Measurements from ENCODE around the gene PHGDH.

The PHGDH gene

DNA sequence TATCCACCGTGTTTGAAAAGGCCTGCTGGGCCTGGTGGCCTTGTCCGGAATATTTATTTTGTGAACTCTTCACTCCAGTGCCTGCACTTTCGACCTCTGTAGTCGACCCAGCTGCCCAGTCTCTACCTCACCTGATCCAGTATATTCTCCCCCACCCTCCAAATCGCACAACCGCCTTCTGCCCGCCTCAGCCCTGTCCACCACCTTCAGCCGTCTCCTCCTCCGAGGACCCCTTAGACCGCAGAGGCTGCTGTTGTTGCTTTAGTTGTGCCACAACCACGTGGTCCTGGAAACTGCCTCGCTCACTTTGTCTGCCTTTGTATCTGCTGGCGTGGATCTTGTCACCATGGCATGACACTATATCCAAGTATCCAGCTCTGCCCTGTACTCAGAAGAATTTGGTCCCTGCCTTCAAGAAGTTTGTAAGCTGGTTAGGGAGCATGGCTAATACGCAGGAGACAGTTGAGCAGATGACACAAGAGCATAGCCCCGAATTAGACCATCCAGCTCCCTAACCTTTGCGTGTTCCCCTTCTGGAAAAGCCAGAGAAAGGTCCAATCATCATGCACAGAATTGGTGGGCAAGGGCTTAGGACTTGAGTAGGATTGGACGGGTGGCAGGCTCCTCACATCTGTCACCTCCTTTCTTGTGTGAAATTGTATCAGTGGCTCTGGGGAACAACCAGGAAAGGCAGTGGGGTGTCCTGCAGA lies 1.5 kb downstream of the PHGDH start:
- TF ChIP-seq, protein P1, sequence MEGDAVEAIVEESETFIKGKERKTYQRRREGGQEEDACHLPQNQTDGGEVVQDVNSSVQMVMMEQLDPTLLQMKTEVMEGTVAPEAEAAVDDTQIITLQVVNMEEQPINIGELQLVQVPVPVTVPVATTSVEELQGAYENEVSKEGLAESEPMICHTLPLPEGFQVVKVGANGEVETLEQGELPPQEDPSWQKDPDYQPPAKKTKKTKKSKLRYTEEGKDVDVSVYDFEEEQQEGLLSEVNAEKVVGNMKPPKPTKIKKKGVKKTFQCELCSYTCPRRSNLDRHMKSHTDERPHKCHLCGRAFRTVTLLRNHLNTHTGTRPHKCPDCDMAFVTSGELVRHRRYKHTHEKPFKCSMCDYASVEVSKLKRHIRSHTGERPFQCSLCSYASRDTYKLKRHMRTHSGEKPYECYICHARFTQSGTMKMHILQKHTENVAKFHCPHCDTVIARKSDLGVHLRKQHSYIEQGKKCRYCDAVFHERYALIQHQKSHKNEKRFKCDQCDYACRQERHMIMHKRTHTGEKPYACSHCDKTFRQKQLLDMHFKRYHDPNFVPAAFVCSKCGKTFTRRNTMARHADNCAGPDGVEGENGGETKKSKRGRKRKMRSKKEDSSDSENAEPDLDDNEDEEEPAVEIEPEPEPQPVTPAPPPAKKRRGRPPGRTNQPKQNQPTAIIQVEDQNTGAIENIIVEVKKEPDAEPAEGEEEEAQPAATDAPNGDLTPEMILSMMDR (conservative IDR thresholded peaks at IDR 0.05; ENCODE audit: low read depth, low read length), result no peak
- peak overlapping the region; percentile 74 for H3K4me3 ChIP-seq (ENCODE audit: low read depth, low read length)
- DNase-seq (ENCODE audit: low read depth), result peak; percentile 31

DNA sequence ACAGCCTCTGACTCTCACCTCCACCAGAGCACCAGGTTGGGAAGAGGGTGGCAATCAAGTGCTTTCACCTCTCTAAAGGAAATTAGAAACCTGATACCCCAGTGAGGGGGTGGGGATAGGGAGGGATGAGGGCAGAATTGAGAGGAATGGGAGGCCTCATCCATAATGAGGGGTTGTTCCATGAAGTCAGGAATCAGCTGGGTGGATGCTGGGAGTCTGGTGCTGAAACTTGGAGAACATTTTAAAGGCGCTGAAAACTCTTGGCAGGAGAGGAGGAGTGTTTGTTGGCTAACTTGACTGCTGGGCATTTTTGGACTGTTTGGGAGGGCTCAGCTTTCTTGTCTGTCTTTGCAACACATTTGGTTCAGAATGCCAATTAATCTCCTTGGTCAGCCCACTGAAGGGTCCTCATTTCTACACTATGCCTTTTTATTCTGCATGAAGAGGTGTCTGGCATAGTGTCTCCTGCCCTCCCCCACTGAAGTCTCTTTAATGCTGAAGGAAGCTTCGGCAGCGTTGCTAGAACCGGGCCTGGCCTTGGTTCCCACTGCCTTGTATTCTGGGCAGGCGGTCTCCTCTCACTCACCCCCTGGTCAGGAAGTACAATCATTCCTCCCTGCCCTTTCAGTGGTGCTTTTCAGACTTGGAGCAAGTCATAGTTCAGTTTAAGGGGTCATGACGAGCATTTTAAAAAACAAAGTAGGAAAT lies 2.2 kb downstream of the PHGDH start:
- TF ChIP-seq, protein P1 (conservative IDR thresholded peaks at IDR 0.05; ENCODE audit: low read depth, low read length), result no peak
- peak; percentile 23 for DNase-seq (ENCODE audit: low read depth)
- peak overlapping the region; percentile 74 for H3K4me3 ChIP-seq (ENCODE audit: low read depth, low read length)

DNA sequence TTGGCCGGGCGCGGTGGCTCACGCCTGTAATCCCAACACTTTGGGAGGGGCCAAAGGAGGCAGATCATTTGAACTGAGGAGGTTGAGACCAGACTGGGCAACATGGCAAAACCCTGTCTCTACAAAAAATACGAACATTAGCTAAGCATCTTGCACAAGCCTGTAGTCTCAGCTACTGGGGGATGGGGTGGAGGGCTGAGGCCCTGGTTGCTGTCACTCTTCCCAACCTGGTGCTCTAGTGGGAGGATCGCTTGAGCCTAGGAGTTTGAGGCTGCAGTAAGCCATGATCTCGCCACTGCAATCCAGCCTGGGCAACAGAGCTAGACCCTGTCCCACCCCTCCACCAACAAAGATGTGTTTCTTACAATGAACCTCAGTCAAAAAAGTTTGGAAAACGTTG lies 2.8 kb downstream of the PHGDH start:
- DNase-seq (ENCODE audit: low read depth), result no peak
- H3K4me3 ChIP-seq (ENCODE audit: low read depth, low read length), result no peak overlapping the region
- TF ChIP-seq, protein P1 (conservative IDR thresholded peaks at IDR 0.05; ENCODE audit: low read depth, low read length), result no peak

DNA sequence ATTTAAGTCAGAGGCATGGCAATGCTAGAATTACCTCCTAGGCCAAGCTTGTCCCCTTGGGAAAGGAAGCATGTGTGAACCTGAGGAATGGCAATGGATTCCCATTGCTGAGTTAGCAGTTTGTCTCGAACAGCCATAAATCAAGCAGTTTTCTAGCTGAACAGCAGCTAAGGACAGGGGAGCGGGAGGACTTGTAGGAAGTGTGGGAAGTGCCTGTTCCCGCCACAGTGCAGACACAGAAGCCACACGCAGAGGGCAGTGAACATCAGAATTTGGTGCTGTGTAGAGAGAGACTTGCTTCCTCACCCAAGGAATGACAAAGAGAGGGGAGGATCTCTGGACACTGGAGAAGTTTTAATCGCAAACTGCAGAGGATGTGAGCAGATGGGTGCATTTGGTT lies 3.8 kb downstream of the PHGDH start:
- no peak overlapping the region for H3K4me3 ChIP-seq (ENCODE audit: low read depth, low read length)
- DNase-seq (ENCODE audit: low read depth), result peak; percentile 10
- TF ChIP-seq, protein P1 (conservative IDR thresholded peaks at IDR 0.05; ENCODE audit: low read depth, low read length), result no peak

DNA sequence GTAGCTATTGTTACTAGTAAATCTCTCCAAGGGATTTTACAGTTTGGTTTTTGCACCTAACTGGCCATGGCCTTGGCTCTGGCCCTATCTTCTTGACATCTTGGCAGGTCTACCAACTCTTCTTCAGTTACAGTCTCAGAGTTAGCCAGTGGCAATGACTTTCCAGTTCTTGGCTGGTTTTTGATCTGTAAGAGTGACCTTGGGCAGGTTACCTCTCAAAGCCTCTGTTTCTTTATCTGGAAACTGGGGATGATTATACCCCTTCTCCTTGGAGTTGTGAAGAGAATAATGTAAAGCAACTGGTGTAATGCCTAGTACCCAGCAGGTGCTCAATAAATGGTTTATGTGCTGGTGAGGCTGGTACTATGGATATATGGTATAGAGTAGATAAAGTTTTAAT lies 6.7 kb downstream of the PHGDH start:
- TF ChIP-seq, protein P1 (conservative IDR thresholded peaks at IDR 0.05; ENCODE audit: low read depth, low read length), result no peak
- no peak for DNase-seq (ENCODE audit: low read depth)

DNA sequence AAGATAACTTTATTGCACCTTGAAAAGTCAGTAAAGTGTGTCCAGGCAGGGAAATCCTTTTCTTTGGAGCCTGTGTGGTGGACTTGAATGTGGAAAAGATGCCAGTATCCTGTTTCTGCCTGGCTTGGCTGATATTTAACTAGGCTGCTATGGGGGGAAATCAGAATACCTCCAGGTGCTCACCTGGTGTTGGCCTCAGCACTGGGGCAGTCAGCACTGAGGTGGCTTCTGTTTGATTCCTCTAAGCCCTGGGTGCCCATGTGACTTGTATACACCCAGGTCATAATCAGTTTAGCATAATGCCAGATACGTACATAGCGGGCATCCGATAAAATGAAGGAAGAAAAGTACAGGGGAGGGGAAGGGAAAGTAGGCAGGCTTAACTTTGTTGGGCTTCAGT lies 7.2 kb downstream of the PHGDH start:
- no peak overlapping the region for H3K4me3 ChIP-seq (ENCODE audit: low read depth, low read length)
- TF ChIP-seq, protein P1 (conservative IDR thresholded peaks at IDR 0.05; ENCODE audit: low read depth, low read length), result no peak
- DNase-seq (ENCODE audit: low read depth), result no peak

More for the DNA sequence above, 6.7 kb downstream of the PHGDH start:
- no peak overlapping the region for H3K4me3 ChIP-seq (ENCODE audit: low read depth, low read length)
